DOHH2 (cell line): ENCODE results near the gene PID1.

Experiments
- H3F3A ChIP-seq: fragments of 200-600 bp; sonication (generic), shearing (Covaris generic); 2 replicates; pipeline ENCODE4 v1.6.0; 2016; ENCODE audit warnings: antibody characterized with exemption, mild to moderate bottlenecking; ENCODE audit not compliant: control insufficient read depth, insufficient read depth
- H3K27ac ChIP-seq: fragments of 200-600 bp; sonication (generic); 2 replicates; pipeline ENCODE4 v1.5.1; 2014; ENCODE audit warnings: low read depth, mild to moderate bottlenecking, low read length, moderate library complexity
- H3K27me3 ChIP-seq: fragments of 200-600 bp; sonication (generic); 2 replicates; pipeline ENCODE4 v1.6.1; 2014; ENCODE audit warnings: mild to moderate bottlenecking, low read length, mixed read lengths; ENCODE audit not compliant: control insufficient read depth
- H3K36me3 ChIP-seq: fragments of 200-600 bp; sonication (generic); 2 replicates; pipeline ENCODE4 v1.6.1; 2014; ENCODE audit warnings: mild to moderate bottlenecking, low read length, moderate library complexity, mixed read lengths; ENCODE audit not compliant: control insufficient read depth
- H3K4me1 ChIP-seq: fragments of 200-600 bp; sonication (generic); 2 replicates; pipeline ENCODE4 v1.6.1; 2014; ENCODE audit warnings: mild to moderate bottlenecking, low read length, mixed read lengths; ENCODE audit not compliant: control insufficient read depth
- H3K4me2 ChIP-seq: fragments of 200-600 bp; sonication (generic); 2 replicates; pipeline ENCODE4 v1.6.0; 2014; ENCODE audit warnings: mild to moderate bottlenecking, low read length, moderate library complexity
- H3K4me3 ChIP-seq: fragments of 200-600 bp; sonication (generic); 2 replicates; pipeline ENCODE4 v1.5.1; 2014; ENCODE audit warnings: mild to moderate bottlenecking, low read length, mixed read lengths
- H3K79me2 ChIP-seq: fragments of 200-600 bp; sonication (generic); 2 replicates; pipeline ENCODE4 v1.6.1; 2014; ENCODE audit warnings: mild to moderate bottlenecking, low read length, mixed read lengths; ENCODE audit not compliant: control insufficient read depth
- H3K9me2 ChIP-seq: fragments of 200-600 bp; sonication (generic); replicated peaks from 2 replicates; pipeline ENCODE4 v1.6.1; 2014; ENCODE audit warnings: mild to moderate bottlenecking, low read length, mixed read lengths; ENCODE audit not compliant: control insufficient read depth
- H3K9me3 ChIP-seq: fragments of 200-600 bp; sonication (generic); 2 replicates; pipeline ENCODE4 v1.6.1; 2014; ENCODE audit warnings: antibody characterized with exemption, low read length, mixed read lengths; ENCODE audit not compliant: control insufficient read depth, insufficient read depth
- H4K20me1 ChIP-seq: fragments of 200-600 bp; sonication (generic); 2 replicates; pipeline ENCODE4 v1.6.0; 2014; ENCODE audit warnings: low read depth, mild to moderate bottlenecking, antibody characterized with exemption, low read length, moderate library complexity; ENCODE audit not compliant: control insufficient read depth, insufficient read depth
- EZH2phosphoT487 ChIP-seq: fragments of 200-600 bp; sonication (generic); IDR thresholded peaks from 2 replicates; pipeline ENCODE4 v1.6.1; 2017; ENCODE audit warnings: borderline replicate concordance, mild to moderate bottlenecking, antibody characterized with exemption, low read length, moderate library complexity, mixed read lengths
- TF ChIP-seq, protein P1 (sequence below): fragments of 200-600 bp; sonication (generic); IDR thresholded peaks from one replicate; pipeline ENCODE4 v1.5.1; 2014; ENCODE audit warnings: antibody characterized with exemption, mild to moderate bottlenecking, low read depth, low read length; ENCODE audit not compliant: poor library complexity, severe bottlenecking

PID1 gene

DNA sequence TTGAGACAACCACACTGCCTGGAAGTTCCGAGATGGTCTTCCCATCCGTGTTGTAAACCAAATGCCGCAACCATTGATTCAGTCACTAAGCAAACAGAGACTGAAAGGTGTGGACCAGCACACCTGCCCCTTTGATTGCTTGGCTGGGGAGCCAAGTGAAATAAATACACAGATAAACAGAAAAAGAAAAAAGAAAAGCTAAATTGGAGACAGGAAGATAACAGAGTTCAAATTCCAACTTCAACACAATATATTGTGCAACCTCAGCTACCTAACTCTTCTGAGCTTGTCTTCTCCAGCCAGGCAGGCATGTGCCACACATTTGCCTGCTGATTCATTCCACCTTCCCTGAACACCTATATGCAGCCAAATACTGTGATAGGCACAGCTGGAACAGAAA is 110.9 kb downstream of the PID1 start:
- Histone ChIP-seq H3K79me2 (no peaks in the 10 kb centered on the region), H4K20me1 (no peaks in the 10 kb centered on the region), H3K9me3 (no peaks in the 10 kb centered on the region), H3K27ac (no peak overlapping the region), H3K9me2 (no peaks in the 10 kb centered on the region), H3K4me2 (no peak overlapping the region), H3F3A (no peaks in the 10 kb centered on the region), H3K4me1 (0 out of 2 replicates have a peak, but pooled peaks cover 3% of the 10 kb centered on the region), H3K36me3 (no peaks in the 10 kb centered on the region), H3K4me3 (no peak overlapping the region), H3K27me3 (no peaks in the 10 kb centered on the region)
- TF ChIP-seq EZH2phosphoT487, result no peak
- TF ChIP-seq, protein P1, sequence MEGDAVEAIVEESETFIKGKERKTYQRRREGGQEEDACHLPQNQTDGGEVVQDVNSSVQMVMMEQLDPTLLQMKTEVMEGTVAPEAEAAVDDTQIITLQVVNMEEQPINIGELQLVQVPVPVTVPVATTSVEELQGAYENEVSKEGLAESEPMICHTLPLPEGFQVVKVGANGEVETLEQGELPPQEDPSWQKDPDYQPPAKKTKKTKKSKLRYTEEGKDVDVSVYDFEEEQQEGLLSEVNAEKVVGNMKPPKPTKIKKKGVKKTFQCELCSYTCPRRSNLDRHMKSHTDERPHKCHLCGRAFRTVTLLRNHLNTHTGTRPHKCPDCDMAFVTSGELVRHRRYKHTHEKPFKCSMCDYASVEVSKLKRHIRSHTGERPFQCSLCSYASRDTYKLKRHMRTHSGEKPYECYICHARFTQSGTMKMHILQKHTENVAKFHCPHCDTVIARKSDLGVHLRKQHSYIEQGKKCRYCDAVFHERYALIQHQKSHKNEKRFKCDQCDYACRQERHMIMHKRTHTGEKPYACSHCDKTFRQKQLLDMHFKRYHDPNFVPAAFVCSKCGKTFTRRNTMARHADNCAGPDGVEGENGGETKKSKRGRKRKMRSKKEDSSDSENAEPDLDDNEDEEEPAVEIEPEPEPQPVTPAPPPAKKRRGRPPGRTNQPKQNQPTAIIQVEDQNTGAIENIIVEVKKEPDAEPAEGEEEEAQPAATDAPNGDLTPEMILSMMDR, result no peak

- Histone ChIP-seq H3K9me2 (no peaks in the 10 kb centered on the region), H3F3A (no peaks in the 10 kb centered on the region), H3K4me1 (0 out of 2 replicates have a peak, but pooled peaks cover 1% of the 10 kb centered on the region), H3K36me3 (no peaks in the 10 kb centered on the region), H3K79me2 (no peaks in the 10 kb centered on the region), H3K4me2 (no peak overlapping the region), H3K9me3 (no peaks in the 10 kb centered on the region), H3K27ac (no peak overlapping the region), H3K4me3 (no peak overlapping the region), H3K27me3 (no peaks in the 10 kb centered on the region), H4K20me1 (no peaks in the 10 kb centered on the region)
- TF ChIP-seq EZH2phosphoT487, result no peak
- TF ChIP-seq, protein P1, result no peak
Observed at GRCh38 chr2:229159405-229159804, 111.7 kb downstream of the PID1 start.

DNA sequence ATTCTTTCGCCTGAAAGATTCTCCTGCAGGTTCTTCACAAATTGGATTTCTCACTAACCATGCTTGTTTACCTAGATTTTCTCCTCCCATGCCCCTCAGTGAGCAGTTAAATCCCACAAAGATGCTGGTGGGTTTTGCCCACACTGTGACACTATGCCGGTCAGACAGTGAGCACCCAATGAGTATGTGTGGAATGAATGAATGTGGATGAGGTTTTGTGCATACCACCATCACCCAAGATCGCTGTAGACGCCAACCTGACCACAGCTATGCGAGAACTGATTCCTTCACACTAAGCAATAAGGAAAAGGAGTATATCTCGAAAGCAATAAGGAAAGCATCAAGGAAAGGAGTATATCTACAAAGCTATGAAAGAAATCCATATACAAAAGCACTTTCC is 116.7 kb downstream of the PID1 start:
- Histone ChIP-seq H3K79me2 (no peaks in the 10 kb centered on the region), H3K36me3 (no peaks in the 10 kb centered on the region), H3K4me2 (no peak overlapping the region), H3K4me1 (no peaks in the 10 kb centered on the region), H3K27ac (no peak overlapping the region), H3K9me2 (no peaks in the 10 kb centered on the region), H4K20me1 (no peaks in the 10 kb centered on the region), H3K9me3 (no peaks in the 10 kb centered on the region), H3K4me3 (no peak overlapping the region), H3K27me3 (no peaks in the 10 kb centered on the region), H3F3A (no peaks in the 10 kb centered on the region)
- no peak for TF ChIP-seq EZH2phosphoT487

DNA sequence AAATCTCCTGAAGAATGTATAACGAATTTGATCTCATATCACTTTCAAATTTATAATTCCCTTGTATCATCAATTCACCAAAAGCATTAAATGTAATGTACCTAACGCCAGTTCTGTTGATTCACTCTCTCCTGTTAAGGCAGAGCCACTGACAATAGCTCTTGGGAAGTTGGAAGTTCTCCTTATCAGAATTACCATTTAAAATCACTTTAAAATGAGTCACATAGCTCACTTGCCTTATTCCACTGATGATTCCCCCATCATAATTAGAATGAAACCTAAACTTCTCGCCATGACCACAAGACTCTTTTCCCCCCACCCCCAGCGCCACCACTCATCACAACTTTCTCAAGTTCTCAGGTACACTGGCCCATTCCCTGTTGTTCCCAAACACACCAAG is 117.1 kb downstream of the PID1 start:
- no peak overlapping the region for H3K27ac ChIP-seq
- H3K4me2 ChIP-seq, result no peak overlapping the region
- no peaks in the 10 kb centered on the region for H3K79me2 ChIP-seq
- H3F3A ChIP-seq, result no peaks in the 10 kb centered on the region
- no peak overlapping the region for H3K4me3 ChIP-seq
- no peaks in the 10 kb centered on the region for H3K27me3 ChIP-seq
- no peaks in the 10 kb centered on the region for H3K36me3 ChIP-seq
- no peaks in the 10 kb centered on the region for H4K20me1 ChIP-seq
- no peaks in the 10 kb centered on the region for H3K9me3 ChIP-seq
- TF ChIP-seq EZH2phosphoT487, result no peak
- TF ChIP-seq, protein P1, result no peak
- H3K4me1 ChIP-seq, result no peaks in the 10 kb centered on the region
- no peaks in the 10 kb centered on the region for H3K9me2 ChIP-seq
